Muscle of leg (tissue), 11 donors: Measurements from ENCODE around the gene ZNF674. TPM values are rescaled to one million over a fixed set of nuclear protein-coding genes. Genes with fewer than 3 reads are reported as not detected.
A peak's percentile ranks its signal among the peaks of the same experiment; 100 is the strongest.
"Not testable (repeated sequence)": the region's sequence is repeated elsewhere in the genome, so short reads cannot be mapped to it uniquely, and the experiment has no call there.

ENCODE experiments used
- DNase-seq: peaks from one replicate; pipeline ENCODE4 v3.0.0; 2013
- H3K27ac ChIP-seq: one replicate; pipeline ENCODE4 v1.5.1; 2013; ENCODE audit warnings: mild to moderate bottlenecking, low read length, control low read depth
- H3K27me3 ChIP-seq: one replicate; pipeline ENCODE4 v1.6.1; 2013; ENCODE audit warnings: low read length; ENCODE audit not compliant: control insufficient read depth, insufficient read depth
- H3K36me3 ChIP-seq: one replicate; pipeline ENCODE4 v1.6.1; 2013; ENCODE audit warnings: low read length; ENCODE audit not compliant: control insufficient read depth, insufficient read depth
- H3K4me1 ChIP-seq: one replicate; pipeline ENCODE4 v1.6.1; 2013; ENCODE audit warnings: low read length; ENCODE audit not compliant: control insufficient read depth, insufficient read depth
- H3K4me3 ChIP-seq: one replicate; pipeline ENCODE4 v1.5.1; 2013; ENCODE audit warnings: low read length, control low read depth
- H3K9me3 ChIP-seq: replicated peaks from 2 replicates; pipeline ENCODE4 v1.6.1; 2013; ENCODE audit warnings: low read depth, low read length; ENCODE audit not compliant: control insufficient read depth
- WGBS: methylation state at CpG from one replicate; pipeline ENCODE4 v1.1.5; 2013; ENCODE audit warnings: missing lambda C conversion rate; ENCODE audit not compliant: insufficient coverage; 5-methylcytosine and 5-hydroxymethylcytosine counted together
- polyA plus RNA-seq, 8 donors: library from polyadenylated mRNA; unstranded; fragments of 120-200 nt; gene quantifications; one replicate each; pipeline versions ENCODE4 v1.2.1 to v1.2.3, GENCODE V29; 2013; ENCODE audit warnings: inconsistent platforms in 1 of 8, low replicate concordance in 1 of 8; ENCODE audit not compliant: insufficient read length in 8 of 8, insufficient read depth in 1 of 8
- total RNA-seq: library from RNA; stranded (reverse); fragments of 120-200 nt; gene quantifications from one replicate; pipeline ENCODE4 v1.2.4, GENCODE V29; 2013

The ZNF674 gene
- total and polyA plus RNA-seq, 9 donors, result 2.5 to 3.9 (median 3.2) TPM

GRCh38 chrX:46478634-46479033 lies 66.6 kb downstream of the ZNF674 start:
- not testable (repeated sequence) for H3K4me3 ChIP-seq, H3K27ac ChIP-seq, H3K27me3 ChIP-seq, DNase-seq, H3K36me3 ChIP-seq, H3K9me3 ChIP-seq, H3K4me1 ChIP-seq
- WGBS, result 100% methylated on average over 1 of the region's 2 CpGs

DNA sequence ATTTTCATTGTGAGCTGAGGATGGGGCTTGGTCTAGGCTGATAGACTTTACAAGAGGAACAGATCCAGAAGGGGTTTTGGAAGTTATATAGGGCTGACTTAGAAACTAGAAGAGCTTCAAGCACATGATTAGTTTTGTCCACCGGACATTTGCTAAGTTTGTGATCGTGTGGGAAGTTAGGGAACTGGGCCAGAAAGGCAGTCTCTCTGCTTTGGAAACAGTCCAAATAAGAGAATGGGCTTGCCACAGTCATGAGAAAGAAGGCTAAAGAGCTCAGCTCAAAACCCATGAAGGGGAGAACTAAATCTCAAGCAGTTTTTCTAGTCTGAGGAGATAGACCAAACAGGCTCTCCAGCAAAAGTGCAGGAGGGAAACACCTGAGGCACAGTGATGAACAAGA lies 67.8 kb downstream of the ZNF674 start:
- DNase-seq, result peak; percentile 53
- WGBS, result 41% methylated on average over 2 of the region's 2 CpGs

GRCh38 chrX:46465203-46465602 lies 80.0 kb downstream of the ZNF674 start:
- no peaks in the 10 kb centered on the region for H3K4me1 ChIP-seq
- H3K9me3 ChIP-seq, result no peaks in the 10 kb centered on the region
- no peaks in the 10 kb centered on the region for H3K36me3 ChIP-seq
- no CpG with 5 or more reads among the region's 1 CpG for WGBS
- no peak overlapping the region for H3K27ac ChIP-seq
- no peak overlapping the region for H3K4me3 ChIP-seq
- peaks cover 3% of the 10 kb centered on the region for H3K27me3 ChIP-seq
- no peak for DNase-seq

More for the DNA sequence above, 67.8 kb downstream of the ZNF674 start:
- Histone ChIP-seq H3K4me3 (no peak overlapping the region), H3K4me1 (no peaks in the 10 kb centered on the region), H3K27me3 (no peaks in the 10 kb centered on the region), H3K36me3 (no peaks in the 10 kb centered on the region), H3K9me3 (peaks cover 8% of the 10 kb centered on the region), H3K27ac (no peak overlapping the region)

GRCh38 chrX:46463682-46464081 lies 81.5 kb downstream of the ZNF674 start:
- Histone ChIP-seq H3K4me1 (no peaks in the 10 kb centered on the region), H3K4me3 (no peak overlapping the region), H3K9me3 (no peaks in the 10 kb centered on the region), H3K27ac (no peak overlapping the region), H3K36me3 (no peaks in the 10 kb centered on the region), H3K27me3 (peaks cover 3% of the 10 kb centered on the region)
- 92% methylated on average over 1 of the region's 3 CpGs for WGBS
- DNase-seq, result no peak

DNA sequence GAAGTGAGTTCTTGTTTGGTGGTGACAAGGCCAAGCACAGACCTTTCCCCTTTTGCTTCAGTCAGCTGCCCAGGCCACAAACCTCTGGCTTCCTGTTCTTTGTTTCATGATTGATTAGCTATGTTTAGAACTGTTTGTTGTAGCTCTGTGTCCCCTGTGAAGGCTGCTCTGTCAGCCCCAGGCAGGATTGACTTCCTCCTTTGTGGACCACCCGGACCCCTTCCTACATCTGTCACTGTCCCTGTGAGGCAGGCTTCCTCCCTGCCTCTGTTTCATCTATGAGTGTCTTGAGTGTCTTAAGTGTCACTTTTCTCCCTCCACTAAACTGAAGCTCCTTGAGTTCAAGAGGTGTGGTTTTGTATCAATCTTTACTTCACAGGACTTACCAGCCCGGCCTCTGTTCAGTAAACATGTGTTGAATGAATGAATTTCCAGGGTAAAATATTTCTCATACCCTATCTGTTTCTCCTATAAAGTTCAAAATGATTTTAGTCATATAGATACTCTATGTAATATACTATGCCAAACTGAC lies 83.5 kb downstream of the ZNF674 start:
- no CpG with 5 or more reads among the region's 2 CpGs for WGBS
- no peak for DNase-seq
- Histone ChIP-seq H3K4me1 (no peaks in the 10 kb centered on the region), H3K4me3 (no peak overlapping the region), H3K27me3 (peaks cover 3% of the 10 kb centered on the region), H3K9me3 (no peaks in the 10 kb centered on the region), H3K36me3 (no peaks in the 10 kb centered on the region), H3K27ac (no peak overlapping the region)

- H3K27ac ChIP-seq, H3K27me3 ChIP-seq, DNase-seq, H3K9me3 ChIP-seq, H3K36me3 ChIP-seq, H3K4me1 ChIP-seq, H3K4me3 ChIP-seq: not testable (repeated sequence)
- WGBS, result 71% methylated on average over 1 of the region's 8 CpGs
Observed at GRCh38 chrX:46460801-46461659, 84.2 kb downstream of the ZNF674 start.

DNA sequence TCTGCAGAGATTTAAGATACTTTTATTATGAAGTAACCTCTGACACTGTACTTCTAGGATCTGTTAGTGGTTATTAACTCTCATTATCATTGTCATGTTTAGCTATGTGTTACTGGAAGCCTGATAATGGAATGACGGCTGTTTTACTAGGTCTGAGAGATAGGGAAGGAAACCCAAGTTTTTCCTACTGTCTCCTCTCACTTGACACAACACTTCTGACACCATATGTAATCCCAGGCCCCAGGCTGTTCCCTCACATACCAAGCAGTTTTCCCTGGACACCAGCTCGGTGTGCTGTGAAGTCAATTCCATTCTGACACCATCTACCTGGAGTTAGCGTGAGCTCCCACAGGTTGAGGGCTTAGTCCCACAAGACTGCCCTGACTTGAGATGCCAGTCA lies 85.6 kb downstream of the ZNF674 start:
- H3K36me3 ChIP-seq, result peaks cover 3% of the 10 kb centered on the region
- H3K27me3 ChIP-seq, result peaks cover 3% of the 10 kb centered on the region
- no peaks in the 10 kb centered on the region for H3K9me3 ChIP-seq
- no peak overlapping the region for H3K27ac ChIP-seq
- H3K4me1 ChIP-seq, result no peaks in the 10 kb centered on the region
- DNase-seq, result no peak
- WGBS, result 90% methylated on average over 2 of the region's 3 CpGs
- no peak overlapping the region for H3K4me3 ChIP-seq

GRCh38 chrX:46456125-46456922 lies 88.9 kb downstream of the ZNF674 start:
- peak; percentile 20 for DNase-seq
- 80% methylated on average over 1 of the region's 3 CpGs for WGBS
- Histone ChIP-seq H3K9me3 (no peaks in the 10 kb centered on the region), H3K27ac (peak overlapping the region; percentile 67), H3K27me3 (peaks cover 4% of the 10 kb centered on the region), H3K36me3 (peaks cover 3% of the 10 kb centered on the region), H3K4me3 (no peak overlapping the region), H3K4me1 (no peaks in the 10 kb centered on the region)
